ENCODE results near the gene DSG2.
A peak's percentile ranks its signal among the peaks of the same experiment; 100 is the strongest.

DSG2 gene

DNA sequence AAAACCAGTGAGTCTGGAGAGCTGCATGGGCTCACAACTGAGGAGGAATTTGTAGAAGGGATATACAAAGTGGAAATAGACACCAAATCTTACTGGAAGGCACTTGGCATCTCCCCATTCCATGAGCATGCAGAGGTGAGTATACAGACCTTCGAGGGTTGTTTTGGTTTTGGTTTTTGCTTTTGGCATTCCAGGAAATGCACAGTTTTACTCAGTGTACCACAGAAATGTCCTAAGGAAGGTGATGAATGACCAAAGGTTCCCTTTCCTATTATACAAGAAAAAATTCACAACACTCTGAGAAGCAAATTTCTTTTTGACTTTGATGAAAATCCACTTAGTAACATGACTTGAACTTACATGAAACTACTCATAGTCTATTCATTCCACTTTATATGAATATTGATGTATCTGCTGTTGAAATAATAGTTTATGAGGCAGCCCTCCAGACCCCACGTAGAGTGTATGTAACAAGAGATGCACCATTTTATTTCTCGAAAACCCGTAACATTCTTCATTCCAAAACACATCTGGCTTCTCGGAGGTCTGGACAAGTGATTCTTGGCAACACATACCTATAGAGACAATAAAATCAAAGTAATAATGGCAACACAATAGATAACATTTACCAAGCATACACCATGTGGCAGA, 97.3 kb downstream of the DSG2 start:
- no peak for TF ChIP-seq CSDC2 (CRISPR knock-in tag; IDR thresholded peaks at IDR 0.05)
- TF ChIP-seq, protein P1, sequence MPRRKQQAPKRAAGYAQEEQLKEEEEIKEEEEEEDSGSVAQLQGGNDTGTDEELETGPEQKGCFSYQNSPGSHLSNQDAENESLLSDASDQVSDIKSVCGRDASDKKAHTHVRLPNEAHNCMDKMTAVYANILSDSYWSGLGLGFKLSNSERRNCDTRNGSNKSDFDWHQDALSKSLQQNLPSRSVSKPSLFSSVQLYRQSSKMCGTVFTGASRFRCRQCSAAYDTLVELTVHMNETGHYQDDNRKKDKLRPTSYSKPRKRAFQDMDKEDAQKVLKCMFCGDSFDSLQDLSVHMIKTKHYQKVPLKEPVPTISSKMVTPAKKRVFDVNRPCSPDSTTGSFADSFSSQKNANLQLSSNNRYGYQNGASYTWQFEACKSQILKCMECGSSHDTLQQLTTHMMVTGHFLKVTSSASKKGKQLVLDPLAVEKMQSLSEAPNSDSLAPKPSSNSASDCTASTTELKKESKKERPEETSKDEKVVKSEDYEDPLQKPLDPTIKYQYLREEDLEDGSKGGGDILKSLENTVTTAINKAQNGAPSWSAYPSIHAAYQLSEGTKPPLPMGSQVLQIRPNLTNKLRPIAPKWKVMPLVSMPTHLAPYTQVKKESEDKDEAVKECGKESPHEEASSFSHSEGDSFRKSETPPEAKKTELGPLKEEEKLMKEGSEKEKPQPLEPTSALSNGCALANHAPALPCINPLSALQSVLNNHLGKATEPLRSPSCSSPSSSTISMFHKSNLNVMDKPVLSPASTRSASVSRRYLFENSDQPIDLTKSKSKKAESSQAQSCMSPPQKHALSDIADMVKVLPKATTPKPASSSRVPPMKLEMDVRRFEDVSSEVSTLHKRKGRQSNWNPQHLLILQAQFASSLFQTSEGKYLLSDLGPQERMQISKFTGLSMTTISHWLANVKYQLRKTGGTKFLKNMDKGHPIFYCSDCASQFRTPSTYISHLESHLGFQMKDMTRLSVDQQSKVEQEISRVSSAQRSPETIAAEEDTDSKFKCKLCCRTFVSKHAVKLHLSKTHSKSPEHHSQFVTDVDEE (CRISPR knock-in tag; IDR thresholded peaks at IDR 0.05): no peak

DNA sequence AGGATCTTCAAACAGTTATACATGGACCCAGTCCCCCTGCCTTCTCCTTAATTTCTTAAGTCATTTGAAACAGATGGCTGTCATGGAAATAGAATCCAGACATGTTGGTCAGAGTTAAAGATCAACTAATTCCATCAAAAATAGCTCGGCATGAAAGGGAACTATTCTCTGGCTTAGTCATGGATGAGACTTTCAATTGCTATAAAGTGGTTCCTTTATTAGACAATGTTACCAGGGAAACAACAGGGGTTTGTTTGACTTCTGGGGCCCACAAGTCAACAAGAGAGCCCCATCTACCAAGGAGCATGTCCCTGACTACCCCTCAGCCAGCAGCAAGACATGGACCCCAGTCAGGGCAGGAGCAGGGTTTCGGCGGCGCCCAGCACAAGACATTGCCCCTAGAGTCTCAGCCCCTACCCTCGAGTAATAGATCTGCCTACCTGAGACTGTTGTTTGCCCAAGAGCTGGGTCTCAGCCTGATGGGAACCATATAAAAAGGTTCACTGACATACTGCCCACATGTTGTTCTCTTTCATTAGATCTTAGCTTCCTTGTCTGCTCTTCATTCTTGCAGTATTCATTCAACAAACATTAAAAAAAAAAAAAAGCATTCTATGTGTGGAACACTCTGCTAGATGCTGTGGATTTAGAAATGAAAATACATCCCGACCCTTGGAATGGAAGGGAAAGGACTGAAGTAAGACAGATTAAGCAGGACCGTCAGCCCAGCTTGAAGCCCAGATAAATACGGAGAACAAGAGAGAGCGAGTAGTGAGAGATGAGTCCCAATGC, 98.3 kb downstream of the DSG2 start:
- TF ChIP-seq SNAI2 (CRISPR knock-in tag; IDR thresholded peaks at IDR 0.05): 0 out of 2 replicates have a peak, but pooled peaks have one; percentile 26
- no peak for TF ChIP-seq BACH2 (CRISPR knock-in tag; IDR thresholded peaks at IDR 0.05; ENCODE audit: borderline replicate concordance)
- TF ChIP-seq CSDC2 (CRISPR knock-in tag; IDR thresholded peaks at IDR 0.05): peak; percentile 40; the same call in 1 of the 2 replicates
- no peak for TF ChIP-seq OSR1 (CRISPR knock-in tag; IDR thresholded peaks at IDR 0.05)
- TF ChIP-seq, protein P2, sequence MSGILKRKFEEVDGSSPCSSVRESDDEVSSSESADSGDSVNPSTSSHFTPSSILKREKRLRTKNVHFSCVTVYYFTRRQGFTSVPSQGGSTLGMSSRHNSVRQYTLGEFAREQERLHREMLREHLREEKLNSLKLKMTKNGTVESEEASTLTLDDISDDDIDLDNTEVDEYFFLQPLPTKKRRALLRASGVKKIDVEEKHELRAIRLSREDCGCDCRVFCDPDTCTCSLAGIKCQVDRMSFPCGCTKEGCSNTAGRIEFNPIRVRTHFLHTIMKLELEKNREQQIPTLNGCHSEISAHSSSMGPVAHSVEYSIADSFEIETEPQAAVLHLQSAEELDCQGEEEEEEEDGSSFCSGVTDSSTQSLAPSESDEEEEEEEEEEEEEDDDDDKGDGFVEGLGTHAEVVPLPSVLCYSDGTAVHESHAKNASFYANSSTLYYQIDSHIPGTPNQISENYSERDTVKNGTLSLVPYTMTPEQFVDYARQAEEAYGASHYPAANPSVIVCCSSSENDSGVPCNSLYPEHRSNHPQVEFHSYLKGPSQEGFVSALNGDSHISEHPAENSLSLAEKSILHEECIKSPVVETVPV (CRISPR knock-in tag; IDR thresholded peaks at IDR 0.05): no peak
- no peak for TF ChIP-seq TOX (CRISPR knock-in tag; IDR thresholded peaks at IDR 0.05; ENCODE audit: borderline replicate concordance)
- TF ChIP-seq, protein P3, sequence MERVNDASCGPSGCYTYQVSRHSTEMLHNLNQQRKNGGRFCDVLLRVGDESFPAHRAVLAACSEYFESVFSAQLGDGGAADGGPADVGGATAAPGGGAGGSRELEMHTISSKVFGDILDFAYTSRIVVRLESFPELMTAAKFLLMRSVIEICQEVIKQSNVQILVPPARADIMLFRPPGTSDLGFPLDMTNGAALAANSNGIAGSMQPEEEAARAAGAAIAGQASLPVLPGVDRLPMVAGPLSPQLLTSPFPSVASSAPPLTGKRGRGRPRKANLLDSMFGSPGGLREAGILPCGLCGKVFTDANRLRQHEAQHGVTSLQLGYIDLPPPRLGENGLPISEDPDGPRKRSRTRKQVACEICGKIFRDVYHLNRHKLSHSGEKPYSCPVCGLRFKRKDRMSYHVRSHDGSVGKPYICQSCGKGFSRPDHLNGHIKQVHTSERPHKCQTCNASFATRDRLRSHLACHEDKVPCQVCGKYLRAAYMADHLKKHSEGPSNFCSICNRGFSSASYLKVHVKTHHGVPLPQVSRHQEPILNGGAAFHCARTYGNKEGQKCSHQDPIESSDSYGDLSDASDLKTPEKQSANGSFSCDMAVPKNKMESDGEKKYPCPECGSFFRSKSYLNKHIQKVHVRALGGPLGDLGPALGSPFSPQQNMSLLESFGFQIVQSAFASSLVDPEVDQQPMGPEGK (CRISPR knock-in tag; IDR thresholded peaks at IDR 0.05; ENCODE audit: borderline replicate concordance): no peak
- TF ChIP-seq ZFP3 (CRISPR knock-in tag; IDR thresholded peaks at IDR 0.05): no peak
- TF ChIP-seq, protein P1 (CRISPR knock-in tag; IDR thresholded peaks at IDR 0.05): peak; percentile 48; the same call in 1 of the 2 replicates
- TF ChIP-seq, protein P4, sequence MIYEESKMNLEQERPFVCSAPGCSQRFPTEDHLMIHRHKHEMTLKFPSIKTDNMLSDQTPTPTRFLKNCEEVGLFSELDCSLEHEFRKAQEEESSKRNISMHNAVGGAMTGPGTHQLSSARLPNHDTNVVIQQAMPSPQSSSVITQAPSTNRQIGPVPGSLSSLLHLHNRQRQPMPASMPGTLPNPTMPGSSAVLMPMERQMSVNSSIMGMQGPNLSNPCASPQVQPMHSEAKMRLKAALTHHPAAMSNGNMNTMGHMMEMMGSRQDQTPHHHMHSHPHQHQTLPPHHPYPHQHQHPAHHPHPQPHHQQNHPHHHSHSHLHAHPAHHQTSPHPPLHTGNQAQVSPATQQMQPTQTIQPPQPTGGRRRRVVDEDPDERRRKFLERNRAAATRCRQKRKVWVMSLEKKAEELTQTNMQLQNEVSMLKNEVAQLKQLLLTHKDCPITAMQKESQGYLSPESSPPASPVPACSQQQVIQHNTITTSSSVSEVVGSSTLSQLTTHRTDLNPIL (CRISPR knock-in tag; IDR thresholded peaks at IDR 0.05; ENCODE audit: low read depth): peak; percentile 45; the same call in 1 of the 2 replicates
- TF ChIP-seq ZNF8 (CRISPR knock-in tag; IDR thresholded peaks at IDR 0.05): no peak
- peak; percentile 66; the same call in 1 of the 2 replicates for TF ChIP-seq TCF4 (CRISPR knock-in tag; IDR thresholded peaks at IDR 0.05; ENCODE audit: borderline replicate concordance)
- TF ChIP-seq RARB (CRISPR knock-in tag; IDR thresholded peaks at IDR 0.05): no peak
- TF ChIP-seq ISL1 (CRISPR knock-in tag; IDR thresholded peaks at IDR 0.05): peak; percentile 93
- TF ChIP-seq ZC3H10 (CRISPR knock-in tag; IDR thresholded peaks at IDR 0.05): peak; percentile 29; the same call in 1 of the 2 replicates
- no peak for TF ChIP-seq GLIS3 (CRISPR knock-in tag; IDR thresholded peaks at IDR 0.05)

More for the DNA sequence above, 97.3 kb downstream of the DSG2 start:
- ATAC-seq: no peak

More for the DNA sequence above, 98.3 kb downstream of the DSG2 start:
- peak; percentile 94 for ATAC-seq
